GM19372 (cell line): ENCODE data around the gene FILIP1L.

Source experiments
- ATAC-seq: cut with Tn5 transposase; IDR thresholded peaks from one replicate; pipeline ENCODE4 v1.9.1; 2021; ENCODE audit warnings: mild to moderate bottlenecking, low read depth, moderate library complexity; ENCODE audit not compliant: unreplicated experiment

FILIP1L gene

GRCh38 chr3:99907959-99908544, 206.2 kb downstream of the FILIP1L start:
- no peak for ATAC-seq

GRCh38 chr3:99903869-99904268, 210.4 kb downstream of the FILIP1L start:
- no peak for ATAC-seq

GRCh38 chr3:99902091-99902490, 212.2 kb downstream of the FILIP1L start:
- no peak for ATAC-seq

- no peak for ATAC-seq
Measured at GRCh38 chr3:99901200-99901926, 212.9 kb downstream of the FILIP1L start.

GRCh38 chr3:99900248-99900647, 214.1 kb downstream of the FILIP1L start:
- ATAC-seq = no peak

- no peak for ATAC-seq
Measured at GRCh38 chr3:99899603-99900002, 214.7 kb downstream of the FILIP1L start.

GRCh38 chr3:99896482-99896881, 217.8 kb downstream of the FILIP1L start:
- ATAC-seq = no peak

- ATAC-seq = no peak
Measured at GRCh38 chr3:99895703-99896441, 218.4 kb downstream of the FILIP1L start.

- ATAC-seq = no peak
Measured at GRCh38 chr3:99895131-99895696, 219.1 kb downstream of the FILIP1L start.

- no peak for ATAC-seq
Measured at GRCh38 chr3:99892332-99892731, 222.0 kb downstream of the FILIP1L start.

- ATAC-seq = no peak
Measured at GRCh38 chr3:99891610-99892285, 222.6 kb downstream of the FILIP1L start.

- no peak for ATAC-seq
Measured at GRCh38 chr3:99885851-99886250, 228.4 kb downstream of the FILIP1L start.

GRCh38 chr3:99885085-99885484, 229.2 kb downstream of the FILIP1L start:
- ATAC-seq = no peak

- no peak for ATAC-seq
Measured at GRCh38 chr3:99884484-99884883, 229.8 kb downstream of the FILIP1L start.

- no peak for ATAC-seq
Measured at GRCh38 chr3:99883693-99884092, 230.6 kb downstream of the FILIP1L start.

GRCh38 chr3:99883138-99883461, 231.2 kb downstream of the FILIP1L start:
- no peak for ATAC-seq

- no peak for ATAC-seq
Measured at GRCh38 chr3:99882436-99883137, 231.7 kb downstream of the FILIP1L start.

- no peak for ATAC-seq
Measured at GRCh38 chr3:99881121-99881524, 233.2 kb downstream of the FILIP1L start.

- ATAC-seq = no peak
Measured at GRCh38 chr3:99879275-99879674, 235.0 kb downstream of the FILIP1L start.

- no peak for ATAC-seq
Measured at GRCh38 chr3:99878005-99878404, 236.3 kb downstream of the FILIP1L start.
